ENCODE measurements around the gene PIGU. TPM values are rescaled to one million over a fixed set of nuclear protein-coding genes. Genes with fewer than 3 reads are reported as not detected.
"Not testable (repeated sequence)": the region's sequence is repeated elsewhere in the genome, so short reads cannot be mapped to it uniquely, and the experiment has no call there.

PIGU gene
- total RNA-seq, 2 donors from 2014 or later: 17.3 to 23.0 TPM

GRCh38 chr20:34629342-34629741 is 47.5 kb downstream of the PIGU start:
- Mint-ChIP-seq H3K9me3 (no peaks in the 10 kb centered on the region), H3K4me1 (no peaks in the 10 kb centered on the region), H3K36me3 (ENCODE audit: low read depth) (peaks cover 68% of the 10 kb centered on the region), H3K27ac (no peak overlapping the region), H3K27me3 (no peaks in the 10 kb centered on the region), H3K4me3 (no peak overlapping the region)
- ATAC-seq (replicated peaks): no peak

- H3K9me3 Mint-ChIP-seq: no peaks in the 10 kb centered on the region
- H3K36me3 Mint-ChIP-seq (ENCODE audit: low read depth): peaks cover 60% of the 10 kb centered on the region
- H3K4me1 Mint-ChIP-seq: peaks cover 2% of the 10 kb centered on the region
- no peak overlapping the region for H3K27ac Mint-ChIP-seq
- H3K27me3 Mint-ChIP-seq: no peaks in the 10 kb centered on the region
- no peak for ATAC-seq (replicated peaks)
- H3K4me3 Mint-ChIP-seq: no peak overlapping the region
These were observed 48.9 kb downstream of the PIGU start for GRCh38 chr20:34628026-34628425.

- H3K27ac Mint-ChIP-seq: no peak overlapping the region
- H3K36me3 Mint-ChIP-seq (ENCODE audit: low read depth): peaks cover 59% of the 10 kb centered on the region
- no peak overlapping the region for H3K4me3 Mint-ChIP-seq
- no peak for ATAC-seq (replicated peaks)
- H3K4me1 Mint-ChIP-seq: peaks cover 5% of the 10 kb centered on the region
- no peaks in the 10 kb centered on the region for H3K27me3 Mint-ChIP-seq
- H3K9me3 Mint-ChIP-seq: no peaks in the 10 kb centered on the region
These were observed 49.4 kb downstream of the PIGU start for GRCh38 chr20:34627458-34627857.

GRCh38 chr20:34626992-34627391 is 49.9 kb downstream of the PIGU start:
- ATAC-seq (replicated peaks): no peak
- Mint-ChIP-seq H3K4me3 (no peak overlapping the region), H3K27ac (no peak overlapping the region), H3K36me3 (ENCODE audit: low read depth) (peaks cover 58% of the 10 kb centered on the region), H3K27me3 (no peaks in the 10 kb centered on the region), H3K4me1 (peaks cover 5% of the 10 kb centered on the region), H3K9me3 (no peaks in the 10 kb centered on the region)

GRCh38 chr20:34624629-34625028 is 52.3 kb downstream of the PIGU start:
- no peaks in the 10 kb centered on the region for H3K9me3 Mint-ChIP-seq
- peak overlapping the region; percentile 48 for H3K27ac Mint-ChIP-seq
- ATAC-seq (replicated peaks): no peak
- H3K4me1 Mint-ChIP-seq: peaks cover 18% of the 10 kb centered on the region
- H3K36me3 Mint-ChIP-seq (ENCODE audit: low read depth): peaks cover 61% of the 10 kb centered on the region
- no peak overlapping the region for H3K4me3 Mint-ChIP-seq
- no peaks in the 10 kb centered on the region for H3K27me3 Mint-ChIP-seq

GRCh38 chr20:34622821-34623451 is 54.0 kb downstream of the PIGU start:
- peaks cover 56% of the 10 kb centered on the region for H3K36me3 Mint-ChIP-seq (ENCODE audit: low read depth)
- H3K9me3 Mint-ChIP-seq: no peaks in the 10 kb centered on the region
- no peaks in the 10 kb centered on the region for H3K27me3 Mint-ChIP-seq
- H3K4me3 Mint-ChIP-seq: no peak overlapping the region
- H3K4me1 Mint-ChIP-seq: peaks cover 18% of the 10 kb centered on the region
- ATAC-seq (replicated peaks): no peak
- H3K27ac Mint-ChIP-seq: peak overlapping the region; percentile 78

GRCh38 chr20:34621383-34622367 is 55.2 kb downstream of the PIGU start:
- H3K9me3 Mint-ChIP-seq: no peaks in the 10 kb centered on the region
- H3K27me3 Mint-ChIP-seq: no peaks in the 10 kb centered on the region
- H3K4me3 Mint-ChIP-seq: no peak overlapping the region
- peaks cover 18% of the 10 kb centered on the region for H3K4me1 Mint-ChIP-seq
- peaks cover 59% of the 10 kb centered on the region for H3K36me3 Mint-ChIP-seq (ENCODE audit: low read depth)
- ATAC-seq (replicated peaks): peak; percentile 24
- H3K27ac Mint-ChIP-seq: peak overlapping the region; percentile 66

GRCh38 chr20:34621036-34621343 is 55.9 kb downstream of the PIGU start:
- H3K36me3 Mint-ChIP-seq (ENCODE audit: low read depth): peaks cover 65% of the 10 kb centered on the region
- H3K9me3 Mint-ChIP-seq: no peaks in the 10 kb centered on the region
- H3K4me3 Mint-ChIP-seq: no peak overlapping the region
- ATAC-seq (replicated peaks): no peak
- no peaks in the 10 kb centered on the region for H3K27me3 Mint-ChIP-seq
- H3K27ac Mint-ChIP-seq: peak overlapping the region; percentile 66
- peaks cover 18% of the 10 kb centered on the region for H3K4me1 Mint-ChIP-seq

- Mint-ChIP-seq H3K36me3 (ENCODE audit: low read depth) (peaks cover 79% of the 10 kb centered on the region), H3K27ac (peak overlapping the region; percentile 6), H3K4me3 (no peak overlapping the region), H3K27me3 (no peaks in the 10 kb centered on the region), H3K4me1 (peaks cover 18% of the 10 kb centered on the region), H3K9me3 (no peaks in the 10 kb centered on the region)
- ATAC-seq (replicated peaks): no peak
These were observed 58.2 kb downstream of the PIGU start for GRCh38 chr20:34618676-34619075.

- peaks cover 12% of the 10 kb centered on the region for H3K4me1 Mint-ChIP-seq
- not testable (repeated sequence) for H3K9me3 Mint-ChIP-seq; H3K27ac Mint-ChIP-seq; H3K4me3 Mint-ChIP-seq; H3K27me3 Mint-ChIP-seq; ATAC-seq (replicated peaks)
- H3K36me3 Mint-ChIP-seq (ENCODE audit: low read depth): peaks cover 83% of the 10 kb centered on the region
These were observed 60.0 kb downstream of the PIGU start for GRCh38 chr20:34616913-34617312.

- H3K36me3 Mint-ChIP-seq (ENCODE audit: low read depth): peaks cover 71% of the 10 kb centered on the region
These were observed 61.4 kb downstream of the PIGU start for GRCh38 chr20:34615477-34615876.

GRCh38 chr20:34611976-34612375 is 64.9 kb downstream of the PIGU start:
- not testable (repeated sequence) for H3K27me3 Mint-ChIP-seq; H3K4me1 Mint-ChIP-seq; H3K27ac Mint-ChIP-seq; H3K9me3 Mint-ChIP-seq; ATAC-seq (replicated peaks); H3K4me3 Mint-ChIP-seq
- H3K36me3 Mint-ChIP-seq (ENCODE audit: low read depth): peaks cover 57% of the 10 kb centered on the region

More at GRCh38 chr20:34615477-34615876, 61.4 kb downstream of the PIGU start:
- H3K9me3 Mint-ChIP-seq: no peaks in the 10 kb centered on the region
- no peaks in the 10 kb centered on the region for H3K27me3 Mint-ChIP-seq
- H3K4me3 Mint-ChIP-seq: no peak overlapping the region
- H3K4me1 Mint-ChIP-seq: no peaks in the 10 kb centered on the region
- ATAC-seq (replicated peaks): no peak
- no peak overlapping the region for H3K27ac Mint-ChIP-seq

- H3K9me3 Mint-ChIP-seq: no peaks in the 10 kb centered on the region
- H3K27ac Mint-ChIP-seq: no peak overlapping the region
- no peaks in the 10 kb centered on the region for H3K27me3 Mint-ChIP-seq
- ATAC-seq (replicated peaks): no peak
- no peak overlapping the region for H3K4me3 Mint-ChIP-seq
- peaks cover 19% of the 10 kb centered on the region for H3K36me3 Mint-ChIP-seq (ENCODE audit: low read depth)
- peaks cover 7% of the 10 kb centered on the region for H3K4me1 Mint-ChIP-seq
These were observed 69.8 kb downstream of the PIGU start for GRCh38 chr20:34607066-34607465.

GRCh38 chr20:34604980-34605788 is 71.7 kb downstream of the PIGU start:
- Mint-ChIP-seq H3K4me1 (peaks cover 6% of the 10 kb centered on the region), H3K36me3 (ENCODE audit: low read depth) (peaks cover 20% of the 10 kb centered on the region), H3K4me3 (no peak overlapping the region), H3K27ac (no peak overlapping the region), H3K9me3 (no peaks in the 10 kb centered on the region), H3K27me3 (no peaks in the 10 kb centered on the region)
- no peak for ATAC-seq (replicated peaks)

Measured in activated T-helper 17 cell treated with anti-CD3 and anti-CD28 coated beads, Interleukin-2, amount 50 U/mL, for 72 hours (primary cell).